Stimulated activated CD4-positive, alpha-beta T cell treated with anti-CD3 and anti-CD28 coated beads, Interleukin-12 subunit alpha, Interleukin-12 subunit beta, amount 100 ng/mL, for 48 hours (primary cell): ENCODE measurements around the gene CLDN5.

Experiments used
- DNase-seq, 3 donors: peaks; one replicate each; pipeline ENCODE4 v3.0.0-alpha.2; 2020; ENCODE audit warnings: low read depth in 2 of 3, low spot score in 1 of 3

The CLDN5 gene

GRCh38 chr22:19504900-19505734, 19.1 kb downstream of the CLDN5 start:
- no peak for DNase-seq

- no peak for DNase-seq
These were observed 20.3 kb downstream of the CLDN5 start for GRCh38 chr22:19503869-19504268.

- no peak for DNase-seq
These were observed 20.8 kb downstream of the CLDN5 start for GRCh38 chr22:19503367-19503766.

GRCh38 chr22:19501897-19502447, 22.2 kb downstream of the CLDN5 start:
- DNase-seq, result no peak

GRCh38 chr22:19499880-19500242, 24.3 kb downstream of the CLDN5 start:
- no peak for DNase-seq

- DNase-seq, result no peak
These were observed 24.9 kb downstream of the CLDN5 start for GRCh38 chr22:19499236-19499879.

- no peak for DNase-seq
These were observed 25.4 kb downstream of the CLDN5 start for GRCh38 chr22:19498866-19499190.

- DNase-seq, result no peak
These were observed 25.9 kb downstream of the CLDN5 start for GRCh38 chr22:19498154-19498865.

GRCh38 chr22:19497245-19497644, 27.0 kb downstream of the CLDN5 start:
- no peak for DNase-seq

GRCh38 chr22:19496324-19496630, 27.9 kb downstream of the CLDN5 start:
- DNase-seq, result no peak

- DNase-seq, result no peak
These were observed 28.5 kb downstream of the CLDN5 start for GRCh38 chr22:19495562-19496323.

GRCh38 chr22:19494676-19495173, 29.5 kb downstream of the CLDN5 start:
- no peak for DNase-seq

GRCh38 chr22:19494001-19494560, 30.1 kb downstream of the CLDN5 start:
- no peak for DNase-seq

- no peak for DNase-seq
These were observed 31.6 kb downstream of the CLDN5 start for GRCh38 chr22:19492504-19493174.

GRCh38 chr22:19490628-19491230, 33.5 kb downstream of the CLDN5 start:
- no peak for DNase-seq

- no peak for DNase-seq
These were observed 35.0 kb downstream of the CLDN5 start for GRCh38 chr22:19488884-19489843.

- DNase-seq, result no peak
These were observed 35.9 kb downstream of the CLDN5 start for GRCh38 chr22:19488285-19488684.

- DNase-seq, result no peak
These were observed 40.5 kb downstream of the CLDN5 start for GRCh38 chr22:19483481-19484244.
